Heart left ventricle (tissue), 16 donors: ENCODE data around the gene ADGRE1. TPM values are rescaled to one million over a fixed set of nuclear protein-coding genes. Genes with fewer than 3 reads are reported as not detected.

ENCODE experiments used
- ATAC-seq, 4 donors: fragments of 200-7000 bp; cut with Tn5 transposase; one replicate each; pipeline ENCODE4 v1.9.1; 2020 to 2022; ENCODE audit warnings: moderate library complexity in 4 of 4, mild to moderate bottlenecking in 3 of 4, moderate number of reproducible peaks in 1 of 4
- DNase-seq, 5 donors: peaks; one replicate each; pipeline ENCODE4 v3.0.0-alpha.2; 2020
- H3K27ac ChIP-seq, 12 donors: fragments of 200-600 bp; sonication (generic) in 4 of 12; one replicate each; pipeline versions ENCODE4 v1.5.0 to v1.8.0; 2016 to 2022; ENCODE audit warnings: mild to moderate bottlenecking in 2 of 12
- H3K27me3 ChIP-seq, 9 donors: fragments of 200-600 bp; sonication (generic) in 2 of 9; one replicate each; pipeline versions ENCODE4 v1.5.1 to v1.8.0; 2016 to 2022; ENCODE audit warnings: mild to moderate bottlenecking in 3 of 9
- H3K36me3 ChIP-seq, 9 donors: fragments of 200-600 bp; sonication (generic) in 2 of 9; one replicate each; pipeline versions ENCODE4 v1.5.0 to v1.8.0; 2018 to 2022; ENCODE audit warnings: mild to moderate bottlenecking in 2 of 9
- H3K4me1 ChIP-seq, 12 donors: fragments of 200-600 bp; sonication (generic) in 4 of 12; one replicate each; pipeline versions ENCODE4 v1.5.0 to v1.8.0; 2016 to 2022; ENCODE audit warnings: mild to moderate bottlenecking in 3 of 12
- H3K4me3 ChIP-seq, 12 donors: fragments of 200-600 bp; sonication (generic) in 4 of 12; one replicate each; pipeline versions ENCODE4 v1.5.0 to v1.8.0; 2017 to 2022; ENCODE audit warnings: mild to moderate bottlenecking in 9 of 12, moderate library complexity in 4 of 12
- H3K9me3 ChIP-seq, 12 donors: fragments of 200-600 bp; sonication (generic) in 4 of 12; one replicate each; pipeline versions ENCODE4 v1.5.0 to v1.8.0; 2016 to 2022; ENCODE audit warnings: mild to moderate bottlenecking in 1 of 12
- POLR2A ChIP-seq, 2 donors: fragments of 450-650 bp; IDR thresholded peaks; one replicate each; pipeline ENCODE4 v1.6.1; 2017; ENCODE audit warnings: antibody characterized with exemption in 2 of 2, mild to moderate bottlenecking in 2 of 2, moderate library complexity in 2 of 2
- WGBS, 4 donors: extraction: QIAGEN DNeasy Blood & Tissue Kit in 2 of 4; methylation state at CpG; one replicate each; pipeline versions ENCODE4 v1.1.5 to v1.1.7; 2013 to 2018; 5-methylcytosine and 5-hydroxymethylcytosine counted together
- intact Hi-C, 10 donors: fragments of 100-400 bp; cut with DNase I; formaldehyde crosslinking; loops; one replicate each; pipeline versions ENCODE4 v1.11.1 to v1.14.2; 2022
- polyA plus RNA-seq, 2 donors: library from polyadenylated mRNA; stranded (reverse); fragments of 200-250 nt; gene quantifications; one replicate each; pipeline ENCODE4 v1.2.3, GENCODE V29; 2013
- total RNA-seq, 9 donors: library from RNA; depleted of rRNA in 2 of 9; stranded (reverse); fragments of >200 nt in 2 of 9; fragmentation: NEBNext Ultra II Directional in 3 of 9; extraction: Animal tissue kit (Norgen Biotek cat#: 25700) in 3 of 9; gene quantifications; one replicate each; pipeline versions ENCODE4 v1.1.0 to v1.2.4, GENCODE V29; 2016 to 2023
- TF ChIP-seq, protein P1 (sequence below), 12 donors: fragments of 200-600 bp; sonication (generic) in 4 of 12; IDR thresholded peaks; one replicate each; pipeline versions ENCODE4 v1.5.0 to v1.8.0; 2018 to 2022; ENCODE audit warnings: antibody characterized with exemption in 12 of 12, mild to moderate bottlenecking in 5 of 12
- donor health status: ischemic (EF 13 %, LVEDD 7.1; RV severe dilation, severe dysfunction).
- donor health status: healthy with polysubstance abuse.
- donor health status: DM: no; HTN: yes; CAD: no.
- donor health status: DM: no; HTN: no; CAD: no.
- donor health status: ischemic (EF 25% LVEDD 6.9; RV normal size, moderate dysfunction).
- donor health status: ischemic (EF 25% LVEDD 5.7; RV mildly dilated, moderate dysfunction).
- donor health status: healthy.
- donor health status: DM: yes; HTN: yes; CAD: no.
- donor health status: ischemic (EF 35%, LVEDD 5.7; RV mildly dilated, moderate dysfunction).
- donor health status: nonischemic (EF 11% LVEDD 7.7; RV severe dilation, severe dysfunction).
- donor health status: DM: yes; HTN: yes; CAD: no.
- donor health status: PGD.
- donor health status: ischemic (EF 29% LVEDD 5.4; RV normal size, mild dysfunction).
- donor health status: nonischemic (EF 23%, LVEDD 6.1; RV moderate dilation, normal function).

Gene ADGRE1
- total and polyA plus RNA-seq, 11 donors = 0.12 to 6.4 (median 0.20) TPM; not detected in 6

DNA sequence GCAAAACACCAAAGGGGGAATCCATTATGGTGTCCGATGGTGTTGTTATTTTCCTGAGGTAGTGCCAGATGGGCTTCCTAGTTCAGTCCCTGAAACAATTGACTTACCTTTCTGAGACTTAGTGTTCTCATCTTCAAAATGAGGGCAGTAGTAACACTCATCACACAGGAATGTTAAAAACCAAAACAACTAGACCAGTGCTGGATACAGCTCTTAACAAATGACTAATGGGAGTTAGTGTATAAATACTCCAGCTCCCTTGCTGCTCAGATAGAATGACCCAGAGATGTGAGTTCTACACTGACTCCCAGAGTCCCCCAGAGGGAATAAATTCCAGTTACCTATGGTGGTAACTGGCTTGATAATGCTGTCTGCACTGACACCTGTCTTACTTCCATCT is 84.0 kb downstream of the ADGRE1 start:
- H3K36me3 ChIP-seq = no peaks in the 10 kb centered on the region
- ATAC-seq = no peak
- peaks cover 0 to 10% (median 0%) of the 10 kb centered on the region in 12 donors for H3K4me1 ChIP-seq
- no peak for TF ChIP-seq POLR2A (IDR thresholded peaks at IDR 0.05)
- TF ChIP-seq, protein P1, sequence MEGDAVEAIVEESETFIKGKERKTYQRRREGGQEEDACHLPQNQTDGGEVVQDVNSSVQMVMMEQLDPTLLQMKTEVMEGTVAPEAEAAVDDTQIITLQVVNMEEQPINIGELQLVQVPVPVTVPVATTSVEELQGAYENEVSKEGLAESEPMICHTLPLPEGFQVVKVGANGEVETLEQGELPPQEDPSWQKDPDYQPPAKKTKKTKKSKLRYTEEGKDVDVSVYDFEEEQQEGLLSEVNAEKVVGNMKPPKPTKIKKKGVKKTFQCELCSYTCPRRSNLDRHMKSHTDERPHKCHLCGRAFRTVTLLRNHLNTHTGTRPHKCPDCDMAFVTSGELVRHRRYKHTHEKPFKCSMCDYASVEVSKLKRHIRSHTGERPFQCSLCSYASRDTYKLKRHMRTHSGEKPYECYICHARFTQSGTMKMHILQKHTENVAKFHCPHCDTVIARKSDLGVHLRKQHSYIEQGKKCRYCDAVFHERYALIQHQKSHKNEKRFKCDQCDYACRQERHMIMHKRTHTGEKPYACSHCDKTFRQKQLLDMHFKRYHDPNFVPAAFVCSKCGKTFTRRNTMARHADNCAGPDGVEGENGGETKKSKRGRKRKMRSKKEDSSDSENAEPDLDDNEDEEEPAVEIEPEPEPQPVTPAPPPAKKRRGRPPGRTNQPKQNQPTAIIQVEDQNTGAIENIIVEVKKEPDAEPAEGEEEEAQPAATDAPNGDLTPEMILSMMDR (IDR thresholded peaks at IDR 0.05) = no peak
- no peaks in the 10 kb centered on the region for H3K9me3 ChIP-seq
- DNase-seq = no peak
- peaks cover 0 to 22% (median 0%) of the 10 kb centered on the region in 9 donors for H3K27me3 ChIP-seq
- no peak overlapping the region for H3K4me3 ChIP-seq
- 80 to 94% (median 88%) methylated on average over 1 of the region's 1 CpG for WGBS, 4 donors
- no peak overlapping the region for H3K27ac ChIP-seq
- intact Hi-C loops = no loop called here

DNA sequence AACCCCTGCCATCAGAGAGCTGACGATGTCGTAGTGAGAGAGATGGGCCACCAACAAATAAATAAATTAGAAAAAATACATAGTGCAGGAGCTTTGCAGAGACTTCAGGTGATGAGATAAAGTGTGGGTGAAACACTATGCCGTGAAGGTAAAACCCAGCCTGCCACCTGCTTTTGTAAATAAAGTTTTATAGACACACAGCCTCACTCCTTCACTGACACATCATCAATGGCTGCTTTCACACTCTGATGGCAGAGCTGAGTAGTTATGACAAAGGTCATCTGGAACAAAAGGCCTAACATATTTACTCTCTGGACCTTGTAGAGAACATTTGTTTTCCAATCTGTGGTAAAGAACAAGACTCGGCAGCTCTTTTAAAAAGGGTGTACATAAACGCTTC is 88.8 kb downstream of the ADGRE1 start:
- Histone ChIP-seq H3K4me1 (no peaks in the 10 kb centered on the region), H3K9me3 (peaks cover 0 to 25% (median 9%) of the 10 kb centered on the region in 12 donors), H3K27ac (no peak overlapping the region), H3K4me3 (no peak overlapping the region), H3K36me3 (no peaks in the 10 kb centered on the region), H3K27me3 (peaks cover 0 to 15% (median 0%) of the 10 kb centered on the region in 9 donors)
- DNase-seq = no peak
- no peak for TF ChIP-seq POLR2A (IDR thresholded peaks at IDR 0.05)
- TF ChIP-seq, protein P1 (IDR thresholded peaks at IDR 0.05) = no peak
- ATAC-seq = no peak
- 83 to 91% (median 85%) methylated on average over 5 of the region's 5 CpGs for WGBS, 4 donors
- intact Hi-C loops = no loop called here

DNA sequence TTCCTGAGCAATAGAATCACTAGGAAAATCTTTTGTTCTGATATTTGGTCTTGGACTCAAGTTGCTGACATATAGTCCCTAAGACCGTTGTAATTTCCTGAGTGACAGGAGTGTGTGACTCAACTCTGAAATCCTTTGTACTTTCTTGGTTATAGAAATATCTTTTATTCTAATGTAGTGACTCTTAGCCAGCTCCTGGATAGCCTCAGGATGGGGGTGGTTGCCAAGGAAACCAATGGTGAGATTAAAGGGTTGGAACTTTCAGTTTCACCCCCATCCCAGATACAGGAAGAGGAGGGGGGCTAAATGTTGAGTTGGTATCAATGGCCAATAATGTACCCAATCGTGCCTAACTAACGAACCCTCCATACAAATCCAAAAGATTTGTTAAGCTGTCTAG is 92.0 kb downstream of the ADGRE1 start:
- 68 to 87% (median 73%) methylated on average over 3 of the region's 3 CpGs for WGBS, 4 donors
- ATAC-seq (no peak), DNase-seq (no peak)
- Histone ChIP-seq H3K4me3 (no peak overlapping the region), H3K4me1 (no peaks in the 10 kb centered on the region), H3K36me3 (no peaks in the 10 kb centered on the region), H3K27ac (no peak overlapping the region), H3K9me3 (peaks cover 0 to 36% (median 16%) of the 10 kb centered on the region in 12 donors), H3K27me3 (peaks cover 0 to 4% (median 0%) of the 10 kb centered on the region in 9 donors)
- TF ChIP-seq, protein P1 (IDR thresholded peaks at IDR 0.05) = no peak
- no peak for TF ChIP-seq POLR2A (IDR thresholded peaks at IDR 0.05)
- intact Hi-C loops = no loop called here

DNA sequence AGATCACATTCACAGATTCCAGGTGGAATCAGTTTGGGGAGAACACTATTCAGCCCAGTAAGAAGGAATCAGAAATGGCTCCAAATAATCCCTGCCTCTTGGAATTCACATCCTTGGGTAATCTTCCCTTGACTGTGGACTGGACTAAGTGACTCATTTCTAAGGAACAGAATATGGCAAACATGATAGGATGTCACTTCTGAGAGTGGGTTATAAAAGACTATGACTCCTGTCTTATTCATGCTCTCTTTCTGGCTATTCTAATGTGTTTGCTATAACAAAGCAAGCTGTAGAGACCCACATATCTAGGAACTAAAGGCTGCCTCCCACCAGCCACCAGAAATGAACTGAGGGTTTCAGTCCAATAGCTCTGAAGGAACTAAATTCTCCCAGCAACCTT is 96.1 kb downstream of the ADGRE1 start:
- no peak for DNase-seq
- H3K4me3 ChIP-seq = no peak overlapping the region
- H3K4me1 ChIP-seq = no peaks in the 10 kb centered on the region
- intact Hi-C loops = no loop called here
- ATAC-seq = no peak
- peaks cover 0 to 38% (median 20%) of the 10 kb centered on the region in 12 donors for H3K9me3 ChIP-seq
- H3K27ac ChIP-seq = no peak overlapping the region
- H3K27me3 ChIP-seq = peaks cover 0 to 4% (median 0%) of the 10 kb centered on the region in 9 donors
- no peaks in the 10 kb centered on the region for H3K36me3 ChIP-seq
- TF ChIP-seq, protein P1 (IDR thresholded peaks at IDR 0.05) = no peak
- TF ChIP-seq POLR2A (IDR thresholded peaks at IDR 0.05) = no peak
